GM18907 (cell line): ENCODE data around the gene TOPBP1.

Experiments used
- ATAC-seq: cut with Tn5 transposase; IDR thresholded peaks from one replicate; pipeline ENCODE4 v1.9.1; 2021; ENCODE audit warnings: mild to moderate bottlenecking, moderate library complexity; ENCODE audit not compliant: unreplicated experiment

Gene TOPBP1

GRCh38 chr3:133608388-133608787 is 53.4 kb downstream of the TOPBP1 start:
- no peak for ATAC-seq

- ATAC-seq = no peak
These were observed 53.9 kb downstream of the TOPBP1 start for GRCh38 chr3:133607816-133608215.

DNA sequence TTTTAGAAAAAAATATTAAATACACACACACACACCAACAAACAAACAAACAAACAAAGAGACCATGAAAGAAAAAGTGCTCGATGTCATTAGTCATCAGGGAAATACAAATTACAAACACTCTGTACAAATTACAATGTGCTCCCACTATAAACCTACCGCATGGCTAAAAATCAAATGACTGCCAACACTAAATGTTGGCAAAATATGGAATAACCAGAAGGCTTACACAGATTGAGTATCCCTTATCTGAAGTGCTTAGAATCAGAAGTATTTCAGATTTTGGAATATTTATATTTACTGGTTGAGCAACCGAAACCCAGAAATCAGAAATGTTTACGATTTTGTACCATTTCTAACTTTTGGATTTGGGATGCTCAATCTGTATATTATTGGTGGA is 54.8 kb downstream of the TOPBP1 start:
- ATAC-seq = no peak

DNA sequence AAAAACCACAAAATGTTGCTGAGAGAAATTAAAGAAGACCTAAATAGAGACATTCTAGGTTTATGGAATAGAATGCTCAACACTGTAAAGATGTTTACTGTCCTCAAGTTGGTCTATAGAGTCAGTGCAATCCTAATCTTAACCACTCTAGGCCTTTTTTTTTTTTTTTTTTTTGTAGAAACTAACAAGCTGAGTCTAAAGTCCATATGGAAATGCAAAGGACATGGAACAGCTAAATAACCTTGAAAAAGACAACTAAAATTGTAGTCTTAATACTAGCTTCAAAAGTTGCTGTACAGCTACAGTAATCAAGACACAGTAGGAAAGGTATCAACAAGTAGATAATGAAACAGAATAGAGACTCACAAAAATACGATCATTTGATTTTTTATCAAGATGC is 55.4 kb downstream of the TOPBP1 start:
- ATAC-seq = no peak

DNA sequence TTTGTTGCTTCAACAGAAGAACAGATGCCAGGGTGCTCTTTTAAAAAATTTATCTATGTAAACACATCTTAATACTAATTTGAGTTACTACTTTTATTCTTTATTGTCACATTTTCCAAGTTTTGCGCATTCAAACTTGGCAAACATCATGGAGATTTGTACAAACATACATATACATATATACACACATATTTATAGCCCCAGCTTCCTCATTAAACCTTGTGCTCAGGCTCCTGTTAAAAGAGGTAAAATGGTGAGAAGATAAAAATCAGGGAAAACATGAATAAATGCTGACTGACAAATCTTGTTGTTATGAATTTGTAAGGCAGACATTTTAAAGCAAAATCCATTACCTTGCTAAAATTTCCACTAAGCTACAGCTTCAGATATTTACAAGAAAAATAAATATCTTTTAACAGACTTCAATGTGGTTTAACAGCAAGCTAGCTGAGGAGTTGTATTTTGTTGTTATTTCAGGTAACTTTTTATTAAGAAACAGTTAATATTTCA is 61.1 kb downstream of the TOPBP1 start:
- ATAC-seq = no peak

DNA sequence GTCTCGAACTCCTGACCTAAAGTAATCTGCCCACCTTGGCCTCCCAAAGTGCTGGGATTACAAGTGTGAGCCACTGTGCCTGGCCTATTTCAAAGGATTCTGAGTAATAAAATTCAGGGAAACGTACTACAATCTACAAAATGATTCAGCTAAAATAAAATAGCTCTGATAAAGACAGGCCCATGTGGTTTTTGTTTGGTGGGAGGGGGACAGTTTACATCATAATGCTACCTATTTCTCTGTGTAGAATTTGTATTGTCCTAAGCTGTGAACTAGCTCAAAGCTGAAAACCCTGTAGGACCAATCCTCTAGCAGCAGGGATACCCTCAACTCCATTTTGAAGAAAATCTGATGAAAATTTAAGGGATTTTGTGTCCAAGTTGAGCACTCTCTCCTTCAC is 62.5 kb downstream of the TOPBP1 start:
- ATAC-seq = no peak

- ATAC-seq = no peak
These were observed 63.3 kb downstream of the TOPBP1 start for GRCh38 chr3:133598405-133598804.

DNA sequence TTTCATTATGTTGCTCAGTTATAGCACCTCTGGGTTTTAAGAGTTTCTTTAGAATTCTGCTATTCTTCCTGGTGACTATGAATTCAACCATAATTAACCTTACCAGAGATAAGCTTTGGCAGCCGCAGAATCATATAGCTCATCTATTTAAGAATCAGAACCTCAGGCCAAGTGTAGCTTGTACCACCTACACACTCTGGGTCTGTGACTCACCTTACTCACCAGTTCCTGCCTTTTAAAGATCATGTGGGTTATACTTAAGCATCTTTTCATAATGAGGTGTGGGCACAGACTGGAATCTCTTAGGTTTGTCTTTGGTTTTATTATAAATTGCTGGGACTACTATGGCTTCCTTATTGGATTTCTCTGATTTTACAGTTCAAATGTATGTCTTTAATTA is 66.4 kb downstream of the TOPBP1 start:
- ATAC-seq = no peak

DNA sequence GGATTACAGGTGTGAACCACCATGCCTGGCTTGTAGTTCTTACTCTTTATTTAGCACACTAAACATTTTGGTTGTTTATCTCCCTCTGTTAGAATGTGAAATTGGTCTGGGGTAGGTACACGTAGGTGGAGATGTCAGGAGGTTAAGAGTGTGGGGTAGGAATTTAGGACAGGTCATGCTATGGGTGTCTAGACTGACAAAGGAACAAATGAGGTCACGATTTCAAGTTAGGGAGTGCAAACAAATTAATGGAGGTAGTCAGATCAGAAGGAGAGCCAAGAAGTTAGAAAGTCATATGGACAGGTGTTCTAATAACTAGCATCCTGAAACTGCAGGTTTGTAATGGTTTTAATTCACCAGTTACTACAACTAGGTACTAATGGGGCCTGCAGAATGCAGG is 68.5 kb downstream of the TOPBP1 start:
- no peak for ATAC-seq

GRCh38 chr3:133592843-133593242 is 68.9 kb downstream of the TOPBP1 start:
- ATAC-seq = no peak

- no peak for ATAC-seq
These were observed 70.4 kb downstream of the TOPBP1 start for GRCh38 chr3:133591271-133591742.

DNA sequence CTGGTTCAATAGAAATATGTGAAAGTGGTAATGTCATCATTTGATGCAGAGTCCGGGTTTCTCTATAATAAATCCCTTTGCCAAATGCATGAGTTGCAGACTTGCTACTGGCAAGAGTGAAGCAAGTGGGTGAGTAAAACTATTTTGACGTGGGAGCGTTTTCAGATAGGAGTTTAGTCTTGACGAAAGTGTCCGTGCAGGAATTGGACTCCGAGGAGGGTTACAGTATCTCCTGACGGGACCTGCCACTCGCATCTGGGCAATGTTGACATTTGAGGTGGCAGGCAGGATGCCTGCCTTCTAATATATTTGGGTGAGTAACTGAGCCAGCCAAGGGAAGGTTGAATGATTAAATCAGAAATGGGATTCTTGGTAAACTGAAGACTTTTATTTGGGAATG is 72.2 kb downstream of the TOPBP1 start:
- ATAC-seq = no peak

GRCh38 chr3:133588784-133589465 is 72.8 kb downstream of the TOPBP1 start:
- ATAC-seq = no peak

DNA sequence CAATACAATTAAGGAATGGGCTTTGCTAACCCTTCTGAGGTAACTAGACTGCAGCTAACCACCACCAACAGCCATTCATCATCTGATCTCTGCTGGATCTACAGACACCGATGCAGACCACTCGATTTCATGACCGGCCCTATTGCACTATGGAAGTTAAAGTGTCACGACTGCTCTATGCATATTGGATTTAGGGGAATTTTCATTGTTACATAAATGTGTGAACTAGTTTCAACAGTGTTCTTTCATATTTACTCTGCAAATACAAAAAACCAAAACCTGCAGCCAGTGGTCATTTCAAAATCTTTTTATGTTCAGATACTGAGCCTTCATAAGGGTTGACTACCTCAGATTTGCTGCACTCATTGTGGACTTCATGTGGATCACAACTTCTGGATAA is 73.7 kb downstream of the TOPBP1 start:
- no peak for ATAC-seq

GRCh38 chr3:133583396-133583795 is 78.3 kb downstream of the TOPBP1 start:
- ATAC-seq = no peak

- no peak for ATAC-seq
These were observed 83.1 kb downstream of the TOPBP1 start for GRCh38 chr3:133578548-133579191.

- ATAC-seq = no peak
These were observed 85.6 kb downstream of the TOPBP1 start for GRCh38 chr3:133576169-133576568.

DNA sequence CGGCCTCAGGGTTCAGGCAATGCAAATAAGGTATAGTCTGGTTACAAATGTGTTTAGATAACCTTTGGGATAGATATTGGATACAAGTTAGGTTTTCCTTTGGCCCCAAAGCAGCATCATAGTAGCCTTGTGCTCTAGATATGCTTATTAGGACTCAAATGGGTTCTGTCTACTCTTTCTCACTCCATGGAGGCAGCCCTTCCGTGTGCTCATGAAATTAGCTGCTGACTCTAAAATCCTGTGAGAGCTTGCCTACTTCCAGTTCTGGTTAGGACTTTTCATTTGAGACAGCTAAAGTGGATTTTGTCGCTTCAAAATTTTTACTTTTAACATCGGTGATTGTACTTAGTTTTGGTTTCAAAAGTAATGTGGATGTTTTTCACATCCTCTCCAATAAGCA is 86.7 kb downstream of the TOPBP1 start:
- ATAC-seq = no peak

DNA sequence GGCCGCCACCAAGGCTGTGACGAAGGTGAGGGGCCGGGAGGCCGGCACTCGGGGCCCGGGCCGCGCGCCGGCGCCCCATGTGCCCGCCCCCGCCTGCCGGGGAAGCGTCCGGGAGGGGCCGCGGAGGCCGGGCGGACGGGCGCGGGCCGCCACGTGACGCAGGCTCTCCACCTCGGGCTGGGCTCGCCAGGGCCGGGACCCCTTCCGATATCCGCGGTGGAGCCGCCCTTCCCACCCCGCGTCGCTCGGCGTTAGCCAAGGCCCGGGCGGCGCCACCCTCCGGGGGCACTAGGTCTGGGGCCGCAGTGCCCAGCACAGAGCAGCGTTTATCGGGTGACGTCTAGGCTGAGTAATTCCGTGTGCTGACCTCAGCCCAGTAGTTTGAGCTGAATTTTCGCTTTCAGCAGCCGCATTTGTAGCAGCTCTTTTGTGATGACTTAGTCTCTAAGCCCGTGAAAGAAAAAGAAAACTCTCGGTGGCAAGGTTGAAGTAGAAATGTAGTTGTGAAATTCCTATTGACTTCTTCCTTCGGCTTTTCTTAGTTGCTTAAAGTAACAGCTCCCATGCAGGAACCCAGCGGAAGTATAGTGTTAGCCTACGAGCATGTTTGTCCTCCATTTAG is 87.4 kb downstream of the TOPBP1 start:
- peak; percentile 39 for ATAC-seq

- ATAC-seq = peak; percentile 37
These were observed 88.0 kb downstream of the TOPBP1 start, which contains the start of gene CDV3 for GRCh38 chr3:133573629-133574194. TSS of gene CDV3 (plus strand) at chr3:133573686. CDS start at chr3:133574045, 359 bp downstream.

GRCh38 chr3:133573054-133573628 is 88.6 kb downstream of the TOPBP1 start:
- ATAC-seq = peak; percentile 83
